GM18517 (cell line): Measurements from ENCODE around the gene CCRL2.
"Not testable (repeated sequence)": the region's sequence is repeated elsewhere in the genome, so short reads cannot be mapped to it uniquely, and the experiment has no call there.

ENCODE experiments used
- ATAC-seq: cut with Tn5 transposase; IDR thresholded peaks from one replicate; pipeline ENCODE4 v1.9.1; 2021; ENCODE audit warnings: mild to moderate bottlenecking, moderate library complexity; ENCODE audit not compliant: unreplicated experiment

Gene CCRL2

DNA sequence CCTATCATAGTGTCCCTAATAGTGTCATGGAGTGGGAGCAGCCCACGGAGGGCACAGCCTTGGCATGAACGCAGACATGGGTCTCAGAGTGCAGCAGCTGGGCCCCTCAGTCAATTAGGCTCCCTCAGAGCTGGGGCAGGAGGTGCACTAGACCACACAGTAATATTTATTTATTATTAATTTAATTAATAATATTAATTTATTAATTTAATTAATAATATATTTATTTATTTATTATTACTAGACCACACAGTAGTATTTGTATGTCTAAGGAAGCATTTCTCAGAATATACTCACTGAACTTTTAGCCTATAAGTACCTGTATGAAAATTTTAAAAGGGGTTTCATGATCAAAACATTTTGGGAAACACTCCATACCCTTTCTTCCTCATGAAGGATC lies 5.5 kb upstream of the CCRL2 start:
- ATAC-seq: no peak

DNA sequence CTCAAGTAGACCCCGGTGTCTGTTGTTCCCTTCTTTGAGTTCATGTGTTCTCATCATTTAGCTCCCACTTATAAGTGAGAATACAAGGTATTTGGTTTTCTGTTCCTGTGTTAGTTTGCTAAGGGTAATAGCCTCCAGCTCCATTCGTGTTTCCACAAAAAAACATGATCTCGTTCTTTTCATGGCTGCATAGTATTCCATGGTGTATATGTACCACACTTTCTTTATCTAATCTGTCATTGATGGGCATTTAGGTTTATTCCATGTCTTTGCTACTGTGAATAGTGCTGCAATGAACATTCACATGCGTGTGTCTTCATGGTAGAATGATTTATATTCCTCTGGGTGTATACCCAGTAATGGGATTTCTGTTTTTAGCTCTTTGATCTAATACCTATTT lies 4.2 kb upstream of the CCRL2 start:
- not testable (repeated sequence) for ATAC-seq

DNA sequence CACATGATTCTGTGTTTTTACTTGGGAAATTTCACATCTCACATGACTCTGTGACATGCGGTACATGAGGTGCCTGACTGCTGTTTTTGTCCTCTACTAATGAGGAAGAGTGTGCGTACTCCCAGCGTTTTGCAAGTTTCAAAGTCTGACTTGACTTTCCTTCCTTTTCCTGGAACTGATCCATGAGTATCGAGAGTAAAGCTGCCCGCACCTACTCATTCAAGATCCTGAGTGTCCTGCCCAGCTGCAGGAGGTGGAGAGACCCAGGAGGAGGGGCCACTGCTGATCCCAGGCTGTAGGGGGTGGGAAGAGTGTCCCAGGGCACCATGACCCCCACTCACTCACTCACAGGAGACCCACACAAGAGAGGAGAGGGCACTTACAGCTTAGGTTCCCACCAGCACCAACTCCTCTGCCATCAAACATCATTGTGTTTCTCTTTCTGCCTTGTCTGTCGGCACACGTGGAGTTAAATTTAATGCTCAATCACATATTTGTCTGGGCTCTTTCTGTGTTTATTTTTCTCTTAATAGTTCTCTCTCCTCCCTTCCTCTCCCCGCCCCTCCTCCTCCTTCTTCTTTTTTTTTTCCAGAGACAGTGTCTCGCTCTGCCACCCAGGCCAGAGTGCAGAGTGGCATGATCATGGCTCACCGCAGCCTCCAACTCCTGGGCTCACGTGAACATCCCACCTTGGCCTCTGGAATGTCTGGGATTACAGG lies 1.6 kb upstream of the CCRL2 start:
- ATAC-seq: no peak

DNA sequence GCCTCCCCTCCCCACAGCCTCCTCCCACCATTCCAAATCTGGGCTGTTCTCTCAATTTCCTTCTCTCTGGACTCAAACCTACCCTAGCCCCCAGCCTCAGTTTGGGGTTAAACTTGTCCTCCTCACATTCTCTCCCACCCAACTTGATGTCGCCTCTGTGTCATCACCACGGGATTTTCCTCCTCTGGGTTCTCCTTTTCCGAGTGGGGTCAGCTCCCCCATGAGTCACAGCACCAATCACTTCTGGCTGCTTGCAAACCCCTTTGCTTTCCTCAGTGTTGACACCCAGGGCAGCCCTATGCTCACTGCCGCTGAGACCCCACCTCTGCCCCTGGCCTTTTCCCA lies 644 bp upstream of the CCRL2 start:
- ATAC-seq: no peak

DNA sequence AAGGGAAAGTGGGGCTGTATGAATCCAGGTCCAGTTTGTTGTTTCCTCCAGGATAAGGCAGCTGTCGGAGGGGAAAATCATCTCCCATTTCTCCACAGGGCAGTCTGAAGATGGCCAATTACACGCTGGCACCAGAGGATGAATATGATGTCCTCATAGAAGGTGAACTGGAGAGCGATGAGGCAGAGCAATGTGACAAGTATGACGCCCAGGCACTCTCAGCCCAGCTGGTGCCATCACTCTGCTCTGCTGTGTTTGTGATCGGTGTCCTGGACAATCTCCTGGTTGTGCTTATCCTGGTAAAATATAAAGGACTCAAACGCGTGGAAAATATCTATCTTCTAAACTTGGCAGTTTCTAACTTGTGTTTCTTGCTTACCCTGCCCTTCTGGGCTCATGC lies 911 bp downstream of the CCRL2 start:
- ATAC-seq: no peak

DNA sequence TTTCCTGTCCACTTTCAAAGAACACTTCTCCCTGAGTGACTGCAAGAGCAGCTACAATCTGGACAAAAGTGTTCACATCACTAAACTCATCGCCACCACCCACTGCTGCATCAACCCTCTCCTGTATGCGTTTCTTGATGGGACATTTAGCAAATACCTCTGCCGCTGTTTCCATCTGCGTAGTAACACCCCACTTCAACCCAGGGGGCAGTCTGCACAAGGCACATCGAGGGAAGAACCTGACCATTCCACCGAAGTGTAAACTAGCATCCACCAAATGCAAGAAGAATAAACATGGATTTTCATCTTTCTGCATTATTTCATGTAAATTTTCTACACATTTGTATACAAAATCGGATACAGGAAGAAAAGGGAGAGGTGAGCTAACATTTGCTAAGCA lies 1.8 kb downstream of the CCRL2 start:
- ATAC-seq: no peak

DNA sequence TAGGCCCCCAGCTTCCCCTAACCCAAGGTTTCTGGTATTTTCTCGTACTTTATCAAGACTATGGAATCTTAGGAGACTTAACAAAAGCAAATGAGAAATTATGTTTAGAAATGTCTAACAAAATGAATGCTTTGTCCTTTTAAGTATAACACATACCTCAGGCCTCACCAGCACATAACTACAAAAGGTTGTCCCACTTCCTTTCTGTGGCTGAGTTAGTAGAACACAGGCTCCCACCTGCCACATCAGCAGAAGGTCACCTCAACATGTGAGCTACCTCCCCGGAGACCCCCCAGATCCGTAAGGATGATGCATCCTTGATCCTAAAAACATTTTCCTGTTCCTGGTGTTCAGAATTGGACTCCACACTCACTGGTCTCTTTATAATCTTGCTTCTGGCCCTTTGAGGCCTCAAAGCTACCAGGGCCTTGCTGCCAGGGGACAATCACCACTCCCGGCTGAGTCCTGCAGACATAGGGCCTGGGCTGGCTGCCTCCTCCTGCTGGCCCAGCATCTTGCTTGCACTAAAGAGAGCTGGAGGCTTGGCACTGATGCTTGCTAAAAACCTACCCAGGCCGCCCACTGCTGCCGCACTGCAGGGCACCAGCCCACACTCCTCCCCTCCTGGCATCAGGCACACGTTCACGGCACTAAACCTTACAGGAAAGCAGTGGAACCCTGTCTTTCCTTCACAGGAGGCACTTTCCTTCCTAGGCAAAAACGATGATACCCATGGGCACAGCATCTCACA lies 2.9 kb downstream of the CCRL2 start:
- ATAC-seq: no peak

DNA sequence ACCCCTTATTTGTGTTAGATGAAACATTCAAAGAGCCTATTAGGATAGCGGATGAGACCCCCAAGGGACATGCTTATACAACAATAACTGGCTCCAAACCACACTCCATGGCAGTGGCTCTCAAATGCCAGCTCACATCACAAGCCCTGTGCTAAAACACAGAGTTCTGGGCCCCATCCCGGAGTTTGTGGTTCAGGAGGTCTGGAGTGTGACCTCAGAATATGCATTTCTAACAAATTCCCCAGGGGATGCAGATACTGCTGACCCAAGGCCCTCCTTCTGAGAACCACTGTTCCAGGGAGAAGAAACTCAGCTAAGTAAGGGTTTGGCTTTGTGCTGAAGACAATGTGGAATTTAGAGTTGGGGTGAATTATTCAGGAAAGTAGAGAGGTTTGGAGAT lies 3.6 kb downstream of the CCRL2 start:
- no peak for ATAC-seq

DNA sequence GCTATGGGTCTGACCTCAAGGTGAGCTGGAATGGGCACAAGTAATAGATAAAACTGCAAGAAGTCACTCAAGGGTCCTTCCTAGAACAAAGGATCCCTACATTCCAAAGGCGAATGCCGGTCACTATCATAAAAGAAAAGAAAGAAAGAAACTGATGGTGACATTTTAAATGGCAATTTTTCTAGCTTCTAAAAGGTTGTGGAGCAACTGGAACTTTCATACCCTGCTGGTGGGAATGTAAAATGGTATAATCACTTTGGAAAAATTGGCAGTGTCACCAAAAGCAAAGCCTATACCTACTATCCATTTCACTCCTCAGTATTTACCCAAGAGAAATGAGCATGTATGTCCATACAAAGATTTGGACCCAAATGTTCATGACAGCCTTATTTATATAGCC lies 4.2 kb downstream of the CCRL2 start:
- ATAC-seq: no peak

DNA sequence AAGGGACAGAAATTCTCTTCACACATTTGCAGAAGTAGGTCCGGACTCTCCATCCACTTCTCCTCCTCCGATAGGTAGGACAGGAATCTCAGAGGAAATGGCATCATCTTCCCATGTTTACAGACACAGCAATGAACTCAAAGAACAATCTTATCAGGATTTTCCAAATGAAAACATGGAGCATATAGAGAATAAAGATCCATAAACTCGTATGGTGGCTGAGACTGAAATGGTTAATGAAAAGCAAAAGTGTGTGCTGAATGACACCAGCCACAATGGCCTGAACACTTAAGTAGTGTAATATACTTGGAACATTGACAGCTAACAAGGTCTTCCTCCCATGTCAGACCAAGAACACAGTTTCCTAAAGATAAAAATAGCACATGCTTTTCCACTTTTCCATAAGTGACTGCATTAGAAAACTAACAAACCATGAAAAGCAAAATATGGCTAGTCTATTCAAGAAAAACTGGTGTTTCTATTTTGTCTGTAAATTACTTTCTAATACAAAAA lies 5.8 kb downstream of the CCRL2 start:
- ATAC-seq: no peak

DNA sequence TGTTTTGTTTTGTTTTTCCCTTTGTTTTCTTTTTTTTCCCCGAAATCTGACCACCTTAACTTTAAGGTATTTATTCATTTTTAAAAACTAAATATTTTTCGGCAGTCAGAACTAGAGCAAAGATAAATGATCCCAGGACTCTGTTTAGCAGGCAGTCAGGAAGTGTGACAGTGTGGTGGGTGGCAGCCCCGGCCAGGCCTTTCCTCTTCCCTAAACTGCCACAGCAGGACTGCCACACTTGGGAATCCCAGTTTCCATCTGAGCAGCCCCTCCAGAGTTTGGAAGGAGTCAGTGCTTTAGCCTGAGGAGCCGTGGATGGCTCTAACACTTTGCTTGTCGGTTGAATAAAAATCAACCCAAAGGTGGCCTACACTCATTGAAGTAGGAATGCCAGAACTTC lies 6.9 kb downstream of the CCRL2 start:
- ATAC-seq: no peak

DNA sequence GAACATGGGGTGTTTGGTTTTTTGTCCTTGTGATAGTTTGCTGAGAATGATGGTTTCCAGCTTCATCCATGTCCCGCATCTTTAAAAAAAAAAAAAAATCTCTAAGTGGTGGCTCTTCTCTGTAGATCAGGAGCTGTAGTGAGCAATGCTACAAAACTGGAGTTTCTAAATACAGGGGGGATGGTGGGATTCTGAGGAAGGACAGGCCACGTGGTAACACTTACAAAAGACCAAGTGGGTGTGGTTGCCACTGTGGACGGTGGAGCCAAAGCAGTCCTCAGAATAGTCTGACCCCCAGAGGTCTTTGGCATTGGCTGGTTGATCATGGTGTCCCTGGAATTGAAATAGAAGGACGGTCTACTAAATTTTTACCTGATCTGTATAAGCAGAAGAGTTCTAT lies 7.7 kb downstream of the CCRL2 start:
- ATAC-seq: no peak

DNA sequence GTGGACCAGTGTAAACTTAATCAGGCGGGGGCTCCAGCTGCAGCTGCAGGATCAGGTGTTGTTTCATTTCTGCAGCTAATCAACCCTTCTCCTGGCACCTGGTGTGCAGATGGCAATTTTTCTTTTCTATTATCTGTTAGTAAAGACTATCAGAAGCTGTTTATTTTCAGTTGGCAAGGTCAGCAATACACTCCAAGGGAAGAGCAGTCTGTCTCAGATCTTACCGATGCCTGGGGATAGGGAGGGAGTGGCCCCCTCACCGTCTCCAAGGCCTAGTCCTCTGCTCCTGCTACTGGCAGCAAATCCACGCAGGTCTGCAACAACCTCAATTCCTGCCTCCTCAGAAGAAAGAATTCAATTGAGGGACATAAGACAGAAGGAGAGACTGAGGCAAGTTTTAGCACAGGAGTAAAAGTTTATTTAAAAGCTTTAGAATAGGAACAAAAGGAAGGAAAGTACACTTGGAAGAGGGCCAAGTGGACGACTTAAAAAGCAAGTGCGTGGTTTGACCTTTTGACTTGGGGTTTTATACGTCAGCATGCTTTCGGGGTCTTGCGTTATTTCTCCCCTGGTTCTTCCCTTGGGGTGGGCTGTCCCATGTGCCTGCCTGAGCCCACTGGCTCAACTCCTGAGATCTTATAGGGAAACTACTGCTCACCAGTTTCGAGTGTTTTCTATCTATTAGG lies 9.2 kb downstream of the CCRL2 start:
- ATAC-seq: no peak

DNA sequence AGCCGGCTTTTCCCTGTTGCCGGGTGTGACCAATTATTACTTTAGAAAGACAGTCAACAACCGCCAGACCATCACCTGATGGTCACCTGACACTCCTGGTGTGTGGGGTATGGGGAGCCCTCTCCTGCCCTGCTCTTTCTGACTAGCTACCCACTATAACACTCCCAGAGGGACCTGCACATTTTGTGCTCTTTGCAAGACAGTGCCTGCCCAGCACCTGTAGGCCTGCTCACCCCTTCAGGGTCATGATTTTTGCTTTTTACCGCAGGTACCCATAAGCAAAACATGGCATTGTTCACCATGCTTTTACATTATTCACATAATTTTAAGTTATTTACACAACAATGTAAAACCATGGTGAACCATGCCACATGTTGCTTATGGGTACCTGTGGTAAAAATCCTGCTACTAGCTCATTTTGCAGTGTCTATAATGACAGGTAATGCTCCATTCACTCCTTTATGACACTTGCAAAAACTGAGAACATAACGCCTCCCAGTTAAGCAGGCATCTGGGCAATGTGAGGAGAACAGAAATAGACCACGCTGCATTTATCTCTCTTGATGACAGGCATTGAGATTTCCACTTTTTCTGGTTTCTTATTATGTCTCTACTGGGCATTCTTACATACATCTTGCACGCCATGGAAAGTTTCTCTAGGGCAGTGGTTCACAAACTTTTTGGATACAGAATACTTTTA lies 9.9 kb downstream of the CCRL2 start:
- no peak for ATAC-seq

DNA sequence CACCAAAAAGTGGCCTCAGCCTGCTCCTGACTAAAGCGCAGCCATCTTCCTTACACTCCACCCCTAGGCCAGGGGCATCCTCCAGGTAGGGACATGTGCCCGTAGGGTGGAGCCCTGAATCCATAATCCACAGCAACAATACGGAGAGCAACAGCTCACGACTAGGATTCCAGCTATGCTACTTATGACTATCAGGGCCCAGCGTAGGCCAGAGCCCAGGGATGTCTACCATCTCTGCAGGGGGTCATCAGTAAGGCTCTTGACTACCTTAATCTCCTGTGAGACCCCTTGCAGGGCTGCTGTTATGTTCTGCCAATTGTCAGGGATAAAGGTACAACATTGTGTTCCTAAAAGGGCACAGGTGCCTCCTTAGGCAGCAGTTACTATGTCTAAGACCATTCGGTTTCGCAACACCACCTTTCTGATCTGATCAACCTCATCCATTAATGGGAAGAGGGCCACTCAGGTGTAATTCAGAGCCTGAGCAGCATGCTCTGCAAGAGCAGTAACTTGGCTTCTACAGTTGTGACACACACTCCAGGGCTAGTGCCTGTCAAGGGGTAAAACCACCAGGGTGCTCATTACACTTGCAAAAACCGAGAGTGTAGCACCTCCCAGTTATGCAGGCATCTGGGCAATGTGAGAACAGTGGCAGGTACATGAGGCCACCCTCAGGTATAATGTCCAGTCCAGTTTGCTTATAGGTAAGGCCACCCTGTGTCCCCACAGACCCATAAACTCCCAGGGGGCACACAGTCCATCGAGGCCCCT lies 11.0 kb downstream of the CCRL2 start:
- ATAC-seq: no peak

DNA sequence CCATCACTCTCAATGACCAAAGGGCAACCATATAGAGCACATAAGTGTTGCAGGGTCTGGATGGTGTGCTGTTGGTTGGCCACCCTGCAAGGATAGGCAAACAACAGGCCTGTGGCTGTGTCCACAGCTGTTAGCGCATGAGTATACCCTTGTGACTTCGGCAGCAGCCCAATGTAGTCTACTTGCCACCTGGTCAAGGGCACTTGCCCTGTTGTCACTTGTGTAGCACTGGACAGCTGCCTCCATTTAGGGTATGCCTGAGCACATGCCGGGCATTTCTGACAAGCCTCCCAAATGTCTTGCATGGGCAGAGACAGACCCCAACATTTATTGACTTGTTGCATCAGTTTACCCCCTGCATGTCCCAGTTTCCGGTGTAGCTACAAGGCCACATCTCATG lies 12.8 kb downstream of the CCRL2 start:
- ATAC-seq: no peak

DNA sequence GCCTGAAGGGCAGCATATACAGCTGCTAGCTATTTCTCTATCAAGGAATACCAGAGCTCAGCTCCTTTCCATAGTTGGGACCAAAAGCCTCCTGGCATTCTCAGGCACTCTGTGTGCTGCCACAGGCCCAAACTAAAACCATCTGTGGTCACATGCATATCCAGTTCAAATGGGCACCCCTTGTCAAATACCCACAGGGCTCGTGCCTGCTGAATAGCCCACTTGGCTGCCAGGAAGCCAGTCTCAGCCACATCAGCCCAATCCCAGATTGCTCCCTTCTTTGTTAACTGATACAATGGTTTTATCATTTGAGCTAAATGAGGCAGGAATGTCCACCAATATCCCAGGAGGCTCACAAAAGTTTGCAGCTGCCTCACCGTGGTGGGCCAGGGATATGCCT lies 13.9 kb downstream of the CCRL2 start:
- ATAC-seq: no peak

DNA sequence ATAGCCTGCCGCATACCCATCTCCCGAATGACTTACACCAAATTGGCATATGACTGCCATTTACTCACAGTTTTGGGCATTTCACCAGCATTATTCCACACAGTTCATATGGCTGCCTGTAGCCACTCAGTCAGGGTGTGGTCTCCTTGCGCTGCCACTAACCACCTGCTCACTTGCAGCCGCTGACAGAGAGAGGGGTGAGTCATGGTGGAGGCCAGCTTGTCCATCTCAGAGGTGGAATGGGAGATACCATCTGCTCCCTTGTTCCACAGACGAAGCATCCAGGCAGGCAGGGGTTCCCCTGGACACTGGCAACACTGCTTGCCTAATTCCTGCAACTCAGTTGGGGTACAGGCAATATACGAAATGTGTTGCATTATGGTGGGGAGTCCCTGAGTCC lies 15.6 kb downstream of the CCRL2 start:
- ATAC-seq: no peak

DNA sequence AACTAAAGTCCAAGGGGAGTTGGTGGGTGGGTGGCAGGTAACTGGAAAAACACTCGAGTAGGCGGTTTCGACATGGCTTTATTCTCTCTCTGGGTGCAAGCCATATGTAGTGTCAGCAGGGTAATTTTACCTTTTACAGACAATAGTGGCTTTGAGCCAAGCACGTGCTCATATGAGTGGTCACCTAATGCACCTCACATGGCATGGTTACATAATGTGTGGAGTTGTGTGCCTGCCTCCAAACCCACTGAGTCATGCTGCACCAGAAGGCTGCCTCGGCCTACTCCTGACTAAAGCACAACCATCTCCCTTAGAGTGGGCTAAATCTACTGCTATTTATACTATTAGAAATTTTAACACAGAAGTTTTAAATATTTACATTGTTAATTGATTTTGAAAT lies 16.5 kb downstream of the CCRL2 start:
- no peak for ATAC-seq

DNA sequence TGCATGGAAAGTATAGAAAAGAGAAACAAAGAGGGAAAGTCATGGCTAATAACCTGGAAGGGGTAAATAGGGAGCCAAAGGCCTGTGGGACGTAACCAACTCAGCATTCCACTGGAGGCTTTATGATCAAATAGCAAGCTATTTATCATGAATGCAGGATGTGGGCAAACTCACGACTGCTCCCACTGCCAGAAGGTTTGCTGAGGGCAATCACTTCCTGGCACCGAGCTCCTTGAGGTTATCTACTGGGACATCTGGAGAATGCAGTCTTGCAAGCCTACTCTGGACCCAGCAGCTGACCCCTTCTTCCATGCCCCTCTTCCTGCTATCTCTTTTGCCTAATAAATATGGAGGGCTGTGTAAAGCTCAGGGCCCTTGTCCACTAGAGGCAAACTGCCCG lies 19.4 kb downstream of the CCRL2 start:
- not testable (repeated sequence) for ATAC-seq

DNA sequence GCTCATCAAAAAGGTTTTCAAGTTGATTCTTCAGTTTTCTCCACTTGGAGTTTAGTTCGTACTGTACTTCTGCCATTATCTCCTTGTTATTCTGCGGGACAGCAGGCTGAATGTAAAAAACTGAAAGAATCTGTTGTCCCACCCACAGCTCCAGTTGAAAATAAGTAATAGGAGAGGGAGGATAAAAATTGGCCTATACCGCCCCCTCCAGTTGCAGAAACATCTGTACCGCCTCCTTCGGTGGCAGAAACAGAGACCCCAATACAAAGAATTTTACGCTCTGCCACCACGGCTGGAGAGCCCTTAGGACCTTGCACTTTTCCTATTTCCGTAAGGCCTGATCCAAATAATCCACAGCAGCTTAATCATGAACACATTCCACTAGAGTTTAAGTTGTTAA lies 20.3 kb downstream of the CCRL2 start:
- ATAC-seq: not testable (repeated sequence)
